ENCODE results near the gene MSI2.

MSI2 gene

DNA sequence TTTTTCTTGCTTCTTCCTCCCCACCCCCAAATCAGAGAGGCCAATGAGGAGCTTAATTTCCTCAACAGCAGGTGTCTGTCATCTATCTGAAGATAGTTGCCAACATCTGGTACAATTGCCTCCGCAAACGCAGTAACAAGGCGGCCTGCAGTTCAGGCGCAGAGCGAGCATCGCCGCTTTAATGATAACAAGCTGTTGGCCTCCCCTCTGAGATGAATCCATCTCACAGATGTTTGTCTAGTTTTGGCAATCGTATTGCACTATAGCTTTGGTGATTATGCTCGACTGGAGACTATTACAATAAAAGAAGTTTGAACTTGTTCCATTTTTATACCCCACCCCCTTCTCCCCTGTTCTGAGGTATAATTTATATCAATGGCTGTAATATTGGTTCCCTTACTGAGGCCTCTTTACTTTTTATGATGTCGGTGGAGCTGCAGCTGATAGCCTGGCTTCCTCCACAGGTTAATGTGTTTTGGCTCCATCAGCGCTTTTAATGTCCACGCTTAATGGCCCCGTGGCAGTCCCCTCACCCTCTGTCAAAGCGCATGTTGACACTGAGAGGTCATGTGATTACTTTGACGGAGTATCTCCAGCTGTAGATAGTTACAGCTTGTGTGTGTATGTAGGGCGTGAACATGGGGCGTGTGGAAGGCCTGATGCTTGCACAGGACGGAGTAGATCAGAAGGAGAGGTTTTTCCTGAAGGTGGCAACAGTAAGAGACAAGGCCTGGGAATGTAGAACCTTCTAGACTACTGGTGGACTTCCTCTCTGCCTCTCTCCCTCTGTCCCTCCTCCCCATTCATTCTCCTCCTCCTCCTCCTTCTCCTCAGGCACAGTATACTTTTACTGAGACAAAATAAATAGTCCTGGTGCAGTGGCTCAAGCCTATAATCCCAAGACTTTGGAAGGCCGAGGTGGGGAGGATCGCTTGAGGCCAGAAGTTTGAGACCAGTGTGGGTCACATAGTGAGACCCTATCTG lies 164.7 kb downstream of the MSI2 start:
- no CpG with 5 or more reads among the region's 20 CpGs for WGBS (ENCODE audit: extremely low coverage, insufficient coverage, insufficient read length)
- Histone ChIP-seq H2AK5ac (ENCODE audit: low read length) (no peak overlapping the region), H4K12ac (ENCODE audit: low read depth, low read length) (no peak overlapping the region), H2AFZ (ENCODE audit: insufficient read depth, low read length, poor library complexity) (no peak overlapping the region), H3K27me3 (ENCODE audit: insufficient read depth, low read length) (no peaks in the 10 kb centered on the region), H2BK120ac (ENCODE audit: insufficient read depth, low read length, poor library complexity) (no peak overlapping the region), H3K36me3 (ENCODE audit: control insufficient read depth in 1 of 2, insufficient read depth in 2 of 2, low read length in 2 of 2) (peaks cover 4 to 7% of the 10 kb centered on the region in 2 experiments), H4K91ac (ENCODE audit: low read depth, low read length) (no peak overlapping the region), H3K18ac (ENCODE audit: low read length) (no peak overlapping the region), H2BK5ac (ENCODE audit: low read depth, low read length, poor library complexity) (no peak overlapping the region), H3K4me1 (ENCODE audit: control insufficient read depth in 1 of 2, insufficient read depth in 2 of 2, low read length in 2 of 2) (peaks cover 5 to 10% of the 10 kb centered on the region in 2 experiments), H3K4ac (ENCODE audit: low read depth, low read length) (no peak overlapping the region), H3K79me1 (ENCODE audit: low read length) (no peaks in the 10 kb centered on the region), H3K14ac (ENCODE audit: low read length) (no peak overlapping the region), H3K23ac (ENCODE audit: low read length) (no peak overlapping the region), H3K9me3 (ENCODE audit: insufficient read depth, low read depth, low read length) (no peaks in the 10 kb centered on the region), H3K4me2 (ENCODE audit: low read length) (no peak overlapping the region), H3K79me2 (ENCODE audit: control insufficient read depth, insufficient read depth, low read length, poor library complexity) (no peaks in the 10 kb centered on the region), H2BK12ac (ENCODE audit: low read length) (no peak overlapping the region), H3K4me3 (ENCODE audit: low read depth, low read length) (no peak overlapping the region), H3K27ac (ENCODE audit: low read depth, low read length) (no peak overlapping the region), H4K8ac (ENCODE audit: low read depth, low read length) (no peak overlapping the region), H3K9ac (ENCODE audit: low read length) (no peak overlapping the region)
- DNase-seq = no peak

DNA sequence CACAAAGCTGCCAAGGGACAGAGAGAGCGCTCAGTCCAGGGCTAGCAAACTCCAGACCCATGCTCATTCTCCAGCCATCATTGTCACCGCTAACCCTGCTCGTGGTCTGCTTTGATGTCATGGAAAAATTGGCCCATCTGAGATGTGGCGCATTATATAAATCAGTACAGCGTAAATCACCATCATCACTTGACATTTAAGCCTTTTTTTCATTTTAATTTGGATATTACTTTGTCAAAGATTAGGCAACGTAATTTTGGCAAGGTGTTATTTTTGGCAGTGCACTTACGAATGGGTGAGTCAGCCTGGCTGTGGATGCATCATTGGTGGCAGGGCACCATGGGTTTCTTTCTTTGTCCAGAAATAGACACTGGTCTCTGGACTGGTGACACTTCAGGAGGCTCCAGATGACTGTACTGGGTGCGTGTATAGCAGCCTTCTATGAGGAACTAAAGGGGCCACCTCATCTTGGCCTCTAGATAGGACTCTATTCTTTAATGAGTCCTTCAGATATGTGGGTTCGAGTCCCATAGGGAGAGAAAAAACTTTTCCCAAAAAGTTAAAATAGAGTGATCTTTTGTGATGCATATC lies 166.3 kb downstream of the MSI2 start:
- Histone ChIP-seq H2BK5ac (ENCODE audit: low read depth, low read length, poor library complexity) (no peak overlapping the region), H4K8ac (ENCODE audit: low read depth, low read length) (no peak overlapping the region), H3K4me1 (ENCODE audit: control insufficient read depth in 1 of 2, insufficient read depth in 2 of 2, low read length in 2 of 2) (peaks cover 5 to 10% of the 10 kb centered on the region in 2 experiments), H3K4ac (ENCODE audit: low read depth, low read length) (no peak overlapping the region), H3K9ac (ENCODE audit: low read length) (no peak overlapping the region), H3K36me3 (ENCODE audit: control insufficient read depth in 1 of 2, insufficient read depth in 2 of 2, low read length in 2 of 2) (peaks cover 4% of the 10 kb centered on the region in 2 experiments), H2BK120ac (ENCODE audit: insufficient read depth, low read length, poor library complexity) (no peak overlapping the region), H3K18ac (ENCODE audit: low read length) (no peak overlapping the region), H3K4me2 (ENCODE audit: low read length) (no peak overlapping the region), H3K9me3 (ENCODE audit: insufficient read depth, low read depth, low read length) (no peaks in the 10 kb centered on the region), H4K91ac (ENCODE audit: low read depth, low read length) (no peak overlapping the region), H3K79me1 (ENCODE audit: low read length) (no peaks in the 10 kb centered on the region), H2AFZ (ENCODE audit: insufficient read depth, low read length, poor library complexity) (no peak overlapping the region), H4K12ac (ENCODE audit: low read depth, low read length) (no peak overlapping the region), H3K27me3 (ENCODE audit: insufficient read depth, low read length) (no peaks in the 10 kb centered on the region), H2AK5ac (ENCODE audit: low read length) (no peak overlapping the region), H3K23ac (ENCODE audit: low read length) (no peak overlapping the region), H3K27ac (ENCODE audit: low read depth, low read length) (no peak overlapping the region), H3K79me2 (ENCODE audit: control insufficient read depth, insufficient read depth, low read length, poor library complexity) (no peaks in the 10 kb centered on the region), H2BK12ac (ENCODE audit: low read length) (no peak overlapping the region), H3K4me3 (ENCODE audit: low read depth, low read length) (no peak overlapping the region), H3K14ac (ENCODE audit: low read length) (no peak overlapping the region)
- no CpG with 5 or more reads among the region's 9 CpGs for WGBS (ENCODE audit: extremely low coverage, insufficient coverage, insufficient read length)
- DNase-seq = no peak

DNA sequence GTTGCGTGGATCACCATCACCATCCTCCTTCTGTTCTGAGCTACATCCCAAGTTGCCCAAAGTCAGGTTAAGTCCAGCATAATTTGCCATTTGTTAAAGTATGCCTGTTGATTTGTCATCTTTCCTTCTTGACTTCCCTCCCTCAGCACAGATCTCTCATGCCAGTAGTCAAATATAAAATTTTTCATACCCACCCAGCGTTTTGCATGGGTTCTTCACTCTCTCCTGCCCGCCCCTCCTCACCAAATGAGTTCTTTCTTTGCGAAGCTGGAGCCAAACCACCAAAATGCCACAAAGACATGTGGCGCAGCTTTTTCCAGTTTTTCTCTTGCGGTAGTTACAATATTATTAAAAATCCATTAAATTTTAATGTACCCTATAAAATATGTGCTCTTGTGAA lies 167.2 kb downstream of the MSI2 start:
- no peak overlapping the region for H3K27ac ChIP-seq (ENCODE audit: low read depth, low read length)
- no peak overlapping the region for H3K14ac ChIP-seq (ENCODE audit: low read length)
- no CpG with 5 or more reads among the region's 6 CpGs for WGBS (ENCODE audit: extremely low coverage, insufficient coverage, insufficient read length)
- no peaks in the 10 kb centered on the region for H3K79me2 ChIP-seq (ENCODE audit: control insufficient read depth, insufficient read depth, low read length, poor library complexity)
- no peak overlapping the region for H2BK120ac ChIP-seq (ENCODE audit: insufficient read depth, low read length, poor library complexity)
- no peaks in the 10 kb centered on the region for H3K9me3 ChIP-seq (ENCODE audit: insufficient read depth, low read depth, low read length)
- no peak overlapping the region for H2BK12ac ChIP-seq (ENCODE audit: low read length)
- peaks cover 4% of the 10 kb centered on the region in 2 experiments for H3K36me3 ChIP-seq (ENCODE audit: control insufficient read depth in 1 of 2, insufficient read depth in 2 of 2, low read length in 2 of 2)
- no peak overlapping the region for H3K4me3 ChIP-seq (ENCODE audit: low read depth, low read length)
- H2BK5ac ChIP-seq (ENCODE audit: low read depth, low read length, poor library complexity) = no peak overlapping the region
- H4K12ac ChIP-seq (ENCODE audit: low read depth, low read length) = no peak overlapping the region
- no peak for DNase-seq
- H2AFZ ChIP-seq (ENCODE audit: insufficient read depth, low read length, poor library complexity) = no peak overlapping the region
- H3K27me3 ChIP-seq (ENCODE audit: insufficient read depth, low read length) = no peaks in the 10 kb centered on the region
- no peak overlapping the region for H2AK5ac ChIP-seq (ENCODE audit: low read length)
- no peak overlapping the region for H4K91ac ChIP-seq (ENCODE audit: low read depth, low read length)
- no peak overlapping the region for H4K8ac ChIP-seq (ENCODE audit: low read depth, low read length)
- H3K4me2 ChIP-seq (ENCODE audit: low read length) = no peak overlapping the region
- H3K79me1 ChIP-seq (ENCODE audit: low read length) = no peaks in the 10 kb centered on the region
- H3K23ac ChIP-seq (ENCODE audit: low read length) = no peak overlapping the region
- H3K18ac ChIP-seq (ENCODE audit: low read length) = no peak overlapping the region
- no peak overlapping the region for H3K4ac ChIP-seq (ENCODE audit: low read depth, low read length)
- no peak overlapping the region for H3K9ac ChIP-seq (ENCODE audit: low read length)
- H3K4me1 ChIP-seq (ENCODE audit: control insufficient read depth in 1 of 2, insufficient read depth in 2 of 2, low read length in 2 of 2) = peaks cover 5 to 7% of the 10 kb centered on the region in 2 experiments

DNA sequence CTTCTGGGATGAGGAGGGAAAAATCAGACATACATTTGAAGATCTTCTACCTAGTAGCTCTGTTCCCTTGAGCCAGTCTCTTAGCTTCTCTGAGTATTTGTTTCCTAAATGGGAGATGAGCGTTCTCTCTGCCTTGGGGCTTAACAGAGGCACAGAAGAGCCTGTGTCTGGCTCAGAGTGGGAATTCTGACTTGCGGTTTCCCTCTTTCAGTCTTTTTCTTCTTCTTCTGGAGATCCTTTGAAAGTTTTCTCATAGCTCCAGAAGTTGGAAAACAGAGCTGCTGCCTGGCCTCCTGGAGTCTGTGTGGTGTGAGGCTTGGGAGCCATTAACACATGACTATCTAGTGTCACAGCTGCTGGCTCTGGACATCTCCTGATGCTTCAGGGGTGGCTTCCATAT lies 167.9 kb downstream of the MSI2 start:
- H4K8ac ChIP-seq (ENCODE audit: low read depth, low read length) = no peak overlapping the region
- no peak overlapping the region for H3K4ac ChIP-seq (ENCODE audit: low read depth, low read length)
- no peak overlapping the region for H4K91ac ChIP-seq (ENCODE audit: low read depth, low read length)
- H3K4me2 ChIP-seq (ENCODE audit: low read length) = no peak overlapping the region
- H3K27me3 ChIP-seq (ENCODE audit: insufficient read depth, low read length) = no peaks in the 10 kb centered on the region
- no peak for DNase-seq
- H2AK5ac ChIP-seq (ENCODE audit: low read length) = no peak overlapping the region
- no peak overlapping the region for H3K27ac ChIP-seq (ENCODE audit: low read depth, low read length)
- peaks cover 4% of the 10 kb centered on the region in 2 experiments for H3K36me3 ChIP-seq (ENCODE audit: control insufficient read depth in 1 of 2, insufficient read depth in 2 of 2, low read length in 2 of 2)
- no peaks in the 10 kb centered on the region for H3K9me3 ChIP-seq (ENCODE audit: insufficient read depth, low read depth, low read length)
- no peak overlapping the region for H3K14ac ChIP-seq (ENCODE audit: low read length)
- no peak overlapping the region for H2AFZ ChIP-seq (ENCODE audit: insufficient read depth, low read length, poor library complexity)
- no peak overlapping the region for H3K18ac ChIP-seq (ENCODE audit: low read length)
- H4K12ac ChIP-seq (ENCODE audit: low read depth, low read length) = no peak overlapping the region
- H3K79me2 ChIP-seq (ENCODE audit: control insufficient read depth, insufficient read depth, low read length, poor library complexity) = no peaks in the 10 kb centered on the region
- H3K4me3 ChIP-seq (ENCODE audit: low read depth, low read length) = no peak overlapping the region
- peaks cover 5 to 7% of the 10 kb centered on the region in 2 experiments for H3K4me1 ChIP-seq (ENCODE audit: control insufficient read depth in 1 of 2, insufficient read depth in 2 of 2, low read length in 2 of 2)
- no peak overlapping the region for H2BK5ac ChIP-seq (ENCODE audit: low read depth, low read length, poor library complexity)
- H3K79me1 ChIP-seq (ENCODE audit: low read length) = no peaks in the 10 kb centered on the region
- H2BK12ac ChIP-seq (ENCODE audit: low read length) = no peak overlapping the region
- H2BK120ac ChIP-seq (ENCODE audit: insufficient read depth, low read length, poor library complexity) = no peak overlapping the region
- H3K23ac ChIP-seq (ENCODE audit: low read length) = no peak overlapping the region
- no CpG with 5 or more reads among the region's 2 CpGs for WGBS (ENCODE audit: extremely low coverage, insufficient coverage, insufficient read length)
- no peak overlapping the region for H3K9ac ChIP-seq (ENCODE audit: low read length)
